Gastroesophageal sphincter (tissue), 3 donors: ENCODE measurements around the gene IL6.

Experiments
- CTCF ChIP-seq, 4 experiments: fragments of 200-600 bp in 2 of 4; fragments of 450-650 bp in 2 of 4; sonication (generic) in 1 of 4; IDR thresholded peaks; one replicate each; pipeline ENCODE4 v1.5.1; 2017 to 2019; ENCODE audit warnings: antibody characterized with exemption in 4 of 4, mild to moderate bottlenecking in 2 of 4, moderate library complexity in 2 of 4
- EP300 ChIP-seq: sonication (generic); formaldehyde crosslinking; IDR thresholded peaks from one replicate; pipeline ENCODE4 v1.6.1; 2017; ENCODE audit warnings: antibody characterized with exemption, mild to moderate bottlenecking
- POLR2A ChIP-seq, 2 donors: fragments of 450-650 bp; IDR thresholded peaks; one replicate each; pipeline ENCODE4 v1.6.1; 2017; ENCODE audit warnings: antibody characterized with exemption in 2 of 2, mild to moderate bottlenecking in 2 of 2, moderate library complexity in 1 of 2
- POLR2AphosphoS5 ChIP-seq: sonication (generic); formaldehyde crosslinking; IDR thresholded peaks from one replicate; pipeline ENCODE4 v1.6.1; 2017; ENCODE audit warnings: antibody characterized with exemption

- TF ChIP-seq POLR2A (IDR thresholded peaks at IDR 0.05), result no peak
- TF ChIP-seq POLR2AphosphoS5, result no peak
- no peak for TF ChIP-seq CTCF (IDR thresholded peaks at IDR 0.05)
- no peak for TF ChIP-seq EP300
Measured at GRCh38 chr7:22729180-22729825, 2.3 kb downstream of the IL6 start.
